ENCODE measurements around the gene TOM1.

The TOM1 gene

DNA sequence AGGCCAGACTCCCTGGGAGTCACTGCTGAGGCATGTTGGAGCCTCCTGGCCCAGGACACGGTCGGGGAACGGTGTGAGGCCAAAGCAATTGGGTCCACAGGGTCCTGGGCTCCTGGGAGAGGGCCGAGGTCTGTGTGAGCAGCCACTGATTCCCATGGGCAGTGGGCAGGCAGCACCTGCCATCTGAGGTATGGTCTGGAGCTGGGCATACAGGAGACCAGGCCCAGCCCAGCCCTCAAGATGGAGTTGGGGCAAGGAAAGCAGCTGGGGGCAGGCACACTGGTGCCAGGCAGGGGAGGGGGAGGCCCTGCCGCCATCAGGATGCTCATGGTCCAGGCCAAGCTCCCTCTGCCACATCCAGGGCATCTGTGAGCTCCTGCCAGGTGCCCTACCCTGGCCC lies 49.0 kb downstream of the TOM1 start:
- TF ChIP-seq SPI1 (IDR thresholded peaks at IDR 0.05; ENCODE audit: low read depth, low read length): no peak
- TF ChIP-seq PAX5 (IDR thresholded peaks at IDR 0.05; ENCODE audit: insufficient read depth, low read length, severe bottlenecking): no peak
- no peak for TF ChIP-seq TAF1 (IDR thresholded peaks at IDR 0.05; ENCODE audit: low read depth, low read length)
- TF ChIP-seq POLR2A (IDR thresholded peaks at IDR 0.05; ENCODE audit: low read depth, low read length): no peak
- no peak for TF ChIP-seq POU2F2 (IDR thresholded peaks at IDR 0.05; ENCODE audit: low read depth, low read length)
- TF ChIP-seq POLR2AphosphoS5 (IDR thresholded peaks at IDR 0.05; ENCODE audit: low read depth, low read length): no peak
- no peak for DNase-seq (ENCODE audit: insufficient read length, low spot score)

DNA sequence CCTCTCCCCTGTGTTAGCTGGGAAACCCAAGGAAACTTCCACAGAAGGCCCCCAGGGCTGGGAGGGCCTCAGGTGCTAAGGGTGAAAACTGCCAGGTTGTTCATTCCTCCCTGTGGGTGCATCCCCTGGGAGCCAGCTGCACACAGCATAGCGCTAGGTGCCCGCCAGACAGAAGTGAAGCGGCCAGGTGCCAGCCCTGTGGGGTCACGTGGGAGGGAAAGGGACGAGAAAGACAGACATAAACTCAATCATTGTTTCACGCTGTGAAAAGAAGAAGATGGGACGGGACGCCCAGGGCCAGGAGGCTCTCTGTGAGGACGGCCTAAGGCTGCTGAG lies 49.6 kb downstream of the TOM1 start:
- TF ChIP-seq POLR2A (IDR thresholded peaks at IDR 0.05; ENCODE audit: low read depth, low read length): no peak
- no peak for TF ChIP-seq TAF1 (IDR thresholded peaks at IDR 0.05; ENCODE audit: low read depth, low read length)
- TF ChIP-seq POU2F2 (IDR thresholded peaks at IDR 0.05; ENCODE audit: low read depth, low read length): no peak
- FAIRE-seq (no peak), DNase-seq (ENCODE audit: insufficient read length, low spot score) (no peak)

More for the DNA sequence above, 49.0 kb downstream of the TOM1 start:
- FAIRE-seq: no peak

GRCh38 chr22:35349704-35350538 lies 50.2 kb downstream of the TOM1 start:
- DNase-seq (ENCODE audit: insufficient read length, low spot score): no peak
- peak; percentile 87 for FAIRE-seq
- TF ChIP-seq POU2F2 (IDR thresholded peaks at IDR 0.05; ENCODE audit: low read depth, low read length): no peak
- no peak for TF ChIP-seq SPI1 (IDR thresholded peaks at IDR 0.05; ENCODE audit: low read depth, low read length)
- TF ChIP-seq POLR2AphosphoS5 (IDR thresholded peaks at IDR 0.05; ENCODE audit: low read depth, low read length): no peak
- TF ChIP-seq POLR2A (IDR thresholded peaks at IDR 0.05; ENCODE audit: low read depth, low read length): no peak
- TF ChIP-seq PAX5 (IDR thresholded peaks at IDR 0.05; ENCODE audit: insufficient read depth, low read length, severe bottlenecking): no peak
- TF ChIP-seq TAF1 (IDR thresholded peaks at IDR 0.05; ENCODE audit: low read depth, low read length): no peak

- peak; percentile 31; the same call in 1 of the 2 replicates for TF ChIP-seq POU2F2 (IDR thresholded peaks at IDR 0.05; ENCODE audit: low read depth, low read length)
- TF ChIP-seq TAF1 (IDR thresholded peaks at IDR 0.05; ENCODE audit: low read depth, low read length): 0 out of 2 replicates have a peak, but pooled peaks have one; percentile 29
- TF ChIP-seq PAX5 (IDR thresholded peaks at IDR 0.05; ENCODE audit: insufficient read depth, low read length, severe bottlenecking): no peak
- no peak for TF ChIP-seq POLR2AphosphoS5 (IDR thresholded peaks at IDR 0.05; ENCODE audit: low read depth, low read length)
- no peak for TF ChIP-seq SPI1 (IDR thresholded peaks at IDR 0.05; ENCODE audit: low read depth, low read length)
- TF ChIP-seq POLR2A (IDR thresholded peaks at IDR 0.05; ENCODE audit: low read depth, low read length): no peak; the same call in 1 of the 2 replicates
- DNase-seq (ENCODE audit: insufficient read length, low spot score) (peak; percentile 95), FAIRE-seq (peak; percentile 99)
Measured at GRCh38 chr22:35350539-35351503, 51.1 kb downstream of the TOM1 start.

DNA sequence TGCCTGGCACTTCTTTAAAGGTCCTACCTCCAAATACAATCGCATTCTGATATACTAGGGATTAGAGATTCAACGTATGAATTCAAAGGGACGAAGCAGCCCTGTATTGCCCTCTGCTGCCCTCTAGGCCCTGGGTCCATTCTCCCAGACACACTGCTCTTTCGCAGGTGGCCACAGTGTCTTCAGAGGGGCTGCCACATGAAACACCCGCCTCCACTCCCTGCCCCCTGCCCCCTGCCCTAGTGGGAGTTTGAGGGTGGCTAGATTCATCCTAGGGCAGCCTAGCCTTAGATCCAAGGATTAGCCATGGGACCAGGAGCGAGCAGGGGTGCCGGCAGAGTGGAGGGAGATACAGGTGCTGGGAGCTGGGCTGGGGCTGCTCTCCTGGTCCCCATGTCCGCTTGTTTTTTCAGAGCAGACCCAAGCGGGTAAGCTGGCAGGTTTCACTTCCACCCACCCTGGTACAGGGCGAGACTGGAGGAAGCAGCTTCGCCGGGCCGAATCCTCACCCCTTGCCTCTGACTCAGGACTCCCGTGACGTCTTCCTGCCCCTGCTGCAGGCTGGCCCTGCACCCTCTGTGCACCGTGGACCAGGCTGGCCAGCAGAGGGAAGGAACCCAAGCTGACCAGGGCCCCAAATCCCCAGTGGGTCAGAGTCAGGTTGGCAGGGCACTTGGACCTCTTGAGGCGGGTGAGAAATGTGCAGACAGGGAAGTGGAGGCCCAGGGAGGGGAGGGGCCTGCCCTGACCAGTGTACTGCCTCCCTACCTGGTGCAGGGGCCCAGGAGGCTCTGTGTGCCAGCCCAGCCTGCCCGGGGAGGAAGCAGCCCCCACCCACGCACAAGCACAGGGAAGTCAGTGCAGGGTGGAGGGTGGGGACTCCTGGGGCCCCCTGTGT lies 52.8 kb downstream of the TOM1 start:
- FAIRE-seq (peak; percentile 93), DNase-seq (ENCODE audit: insufficient read length, low spot score) (no peak)
- TF ChIP-seq POU2F2 (IDR thresholded peaks at IDR 0.05; ENCODE audit: low read depth, low read length) (no peak), SPI1 (IDR thresholded peaks at IDR 0.05; ENCODE audit: low read depth, low read length) (peak; percentile 80), POLR2A (IDR thresholded peaks at IDR 0.05; ENCODE audit: low read depth, low read length) (no peak)

DNA sequence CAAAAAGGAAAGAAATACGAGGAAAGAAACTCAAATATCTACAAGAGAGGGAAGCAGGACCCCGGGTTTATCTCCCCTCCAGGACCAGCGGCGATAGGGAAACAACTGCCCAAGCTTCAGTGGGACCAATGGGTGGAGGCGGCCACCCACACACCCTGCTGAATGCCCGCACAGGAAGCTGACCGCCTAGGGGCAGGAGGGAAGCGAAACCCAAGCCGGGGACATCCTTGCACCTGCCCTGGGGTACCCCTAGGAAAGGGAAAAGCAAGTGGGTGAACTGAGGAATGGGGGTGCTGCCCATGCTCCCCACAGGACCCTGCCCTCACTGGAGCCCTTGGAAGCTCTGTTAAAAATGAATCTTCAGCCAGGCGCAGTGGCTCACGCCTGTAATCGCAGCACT lies 53.6 kb downstream of the TOM1 start:
- FAIRE-seq (peak; percentile 85), DNase-seq (ENCODE audit: insufficient read length, low spot score) (no peak)

DNA sequence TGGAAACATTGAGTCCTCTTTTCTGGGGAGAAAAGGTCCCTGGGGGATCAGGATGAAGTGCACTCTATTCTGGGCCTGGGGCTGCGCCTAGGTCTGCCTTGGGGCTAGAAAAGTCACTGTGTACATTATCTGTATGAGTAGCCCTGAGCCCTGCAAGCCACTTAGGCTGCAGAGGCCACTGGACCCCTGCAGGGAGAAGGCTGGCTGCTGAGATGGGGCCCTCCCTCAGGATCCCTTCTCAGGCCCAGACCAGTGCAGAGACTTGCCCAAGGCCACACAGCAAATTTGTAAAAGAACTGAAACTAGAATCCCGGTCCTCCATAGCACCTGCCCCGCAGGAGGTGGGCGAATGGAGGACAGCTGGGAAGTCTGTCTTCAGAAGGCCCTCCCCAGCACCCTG lies 54.4 kb downstream of the TOM1 start:
- FAIRE-seq (peak; percentile 26), DNase-seq (ENCODE audit: insufficient read length, low spot score) (no peak)
- TF ChIP-seq POU2F2 (IDR thresholded peaks at IDR 0.05; ENCODE audit: low read depth, low read length): no peak
- no peak for TF ChIP-seq POLR2AphosphoS5 (IDR thresholded peaks at IDR 0.05; ENCODE audit: low read depth, low read length)
- TF ChIP-seq SPI1 (IDR thresholded peaks at IDR 0.05; ENCODE audit: low read depth, low read length): no peak
- no peak for TF ChIP-seq PAX5 (IDR thresholded peaks at IDR 0.05; ENCODE audit: insufficient read depth, low read length, severe bottlenecking)
- TF ChIP-seq POLR2A (IDR thresholded peaks at IDR 0.05; ENCODE audit: low read depth, low read length): no peak
- TF ChIP-seq TAF1 (IDR thresholded peaks at IDR 0.05; ENCODE audit: low read depth, low read length): no peak

More for the DNA sequence above, 53.6 kb downstream of the TOM1 start:
- TF ChIP-seq SPI1 (IDR thresholded peaks at IDR 0.05; ENCODE audit: low read depth, low read length) (peak; percentile 86), TAF1 (IDR thresholded peaks at IDR 0.05; ENCODE audit: low read depth, low read length) (no peak)

DNA sequence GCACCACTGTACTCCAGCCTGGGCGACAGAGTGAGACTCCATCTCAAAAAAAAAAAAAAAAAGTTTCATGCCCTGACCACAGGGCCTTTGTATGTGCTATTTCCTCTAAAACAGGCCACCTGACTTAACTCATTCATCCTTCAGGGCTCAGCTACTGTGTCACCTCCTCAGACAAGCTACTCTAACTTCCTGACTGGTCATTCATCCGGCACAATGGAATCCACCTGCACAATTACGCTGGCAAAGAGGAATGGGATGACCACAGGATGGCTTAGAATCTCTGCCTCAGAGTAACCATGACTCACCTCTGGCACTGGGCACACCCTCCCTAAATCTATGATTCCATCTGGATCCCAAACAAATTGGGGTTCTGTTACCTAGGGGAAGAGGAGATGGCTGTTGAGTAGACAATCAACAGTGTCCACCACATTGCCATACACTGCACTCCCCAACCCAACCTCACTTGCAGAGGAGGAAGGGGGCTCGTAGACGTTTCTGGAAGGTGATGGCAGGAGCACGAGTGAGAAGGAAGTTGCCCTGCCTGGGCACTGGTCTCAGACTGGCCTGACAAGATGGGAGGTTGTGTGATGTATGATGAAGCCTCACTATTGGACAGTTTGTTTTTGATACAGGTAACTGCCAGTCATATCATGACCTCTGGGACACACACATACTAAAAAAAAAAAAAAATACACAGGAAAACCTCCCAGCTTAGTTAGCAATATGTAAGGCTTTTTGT lies 58.4 kb downstream of the TOM1 start:
- DNase-seq (ENCODE audit: insufficient read length, low spot score): no peak
- FAIRE-seq: no peak

More for the DNA sequence above, 58.4 kb downstream of the TOM1 start:
- TF ChIP-seq TAF1 (IDR thresholded peaks at IDR 0.05; ENCODE audit: low read depth, low read length) (no peak), SPI1 (IDR thresholded peaks at IDR 0.05; ENCODE audit: low read depth, low read length) (no peak), POU2F2 (IDR thresholded peaks at IDR 0.05; ENCODE audit: low read depth, low read length) (no peak), PAX5 (IDR thresholded peaks at IDR 0.05; ENCODE audit: insufficient read depth, low read length, severe bottlenecking) (no peak), POLR2A (IDR thresholded peaks at IDR 0.05; ENCODE audit: low read depth, low read length) (no peak), POLR2AphosphoS5 (IDR thresholded peaks at IDR 0.05; ENCODE audit: low read depth, low read length) (no peak)
